ENCODE data around the gene VWC2L. TPM values are rescaled to one million over a fixed set of nuclear protein-coding genes. Genes with fewer than 3 reads are reported as not detected.

The VWC2L gene
- total RNA-seq, 2 donors from 2014 or later, result 0.10 TPM; not detected in 1

GRCh38 chr2:214574084-214574781 lies 163.4 kb downstream of the VWC2L start:
- intact Hi-C loops (cut with DNase I), result no loop called here
- no peak for DNase-seq (ENCODE audit: low spot score)

- DNase-seq (ENCODE audit: low spot score), result no peak
- intact Hi-C loops (cut with DNase I), result no loop called here
Observed at GRCh38 chr2:214575030-214575429, 164.2 kb downstream of the VWC2L start.

GRCh38 chr2:214575465-214575864 lies 164.6 kb downstream of the VWC2L start:
- intact Hi-C loops (cut with DNase I), result no loop called here
- DNase-seq (ENCODE audit: low spot score), result no peak

- intact Hi-C loops (cut with DNase I), result no loop called here
- DNase-seq (ENCODE audit: low spot score), result no peak
Observed at GRCh38 chr2:214577769-214578168, 166.9 kb downstream of the VWC2L start.

- intact Hi-C loops (cut with DNase I), result no loop called here
- DNase-seq (ENCODE audit: low spot score), result no peak
Observed at GRCh38 chr2:214578442-214578841, 167.6 kb downstream of the VWC2L start.

GRCh38 chr2:214579035-214579434 lies 168.2 kb downstream of the VWC2L start:
- DNase-seq (ENCODE audit: low spot score), result no peak
- intact Hi-C loops (cut with DNase I), result no loop called here

DNA sequence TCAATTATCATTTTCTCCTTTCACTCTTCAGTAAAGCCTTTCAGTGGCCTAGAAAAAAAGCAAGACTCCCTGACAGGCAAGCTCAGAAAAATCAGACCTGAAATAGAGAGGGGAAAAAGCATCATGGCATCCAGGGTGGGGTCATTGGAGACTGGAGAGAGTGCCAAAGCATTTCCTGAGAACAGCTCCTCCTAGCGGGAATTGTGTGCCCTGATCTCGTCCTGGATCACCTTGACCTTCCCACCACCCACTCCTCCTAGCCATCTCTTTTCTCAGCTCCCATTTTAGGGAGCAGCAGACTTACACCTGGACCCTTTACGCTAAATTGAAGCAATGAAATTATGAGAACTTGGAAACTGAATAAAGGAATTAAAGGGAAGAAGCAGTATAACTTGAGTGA lies 176.6 kb downstream of the VWC2L start:
- intact Hi-C loops (cut with DNase I), result no loop called here
- no peak for DNase-seq (ENCODE audit: low spot score)

DNA sequence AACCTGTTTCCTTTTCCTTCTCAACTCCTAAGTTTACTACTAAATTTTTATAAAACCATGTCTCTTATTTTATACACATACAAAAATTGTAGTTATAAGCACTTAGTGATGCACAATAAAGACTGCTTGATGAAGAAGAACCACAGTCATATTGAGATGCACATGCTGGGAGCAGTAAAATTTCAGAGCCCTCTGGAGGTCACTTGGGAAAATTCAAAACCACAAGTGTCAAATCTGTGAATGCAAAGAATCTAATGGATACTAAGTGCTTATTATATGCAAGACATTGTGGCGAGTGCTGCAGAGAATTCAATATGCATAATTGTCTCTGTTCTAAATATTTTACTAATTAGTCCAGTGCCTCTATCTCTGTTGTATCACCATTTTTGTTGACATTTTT lies 180.5 kb downstream of the VWC2L start:
- intact Hi-C loops (cut with DNase I), result no loop called here
- DNase-seq (ENCODE audit: low spot score), result no peak

- no peak for DNase-seq (ENCODE audit: low spot score)
- intact Hi-C loops (cut with DNase I), result no loop called here
Observed at GRCh38 chr2:214592011-214592410, 181.2 kb downstream of the VWC2L start.

DNA sequence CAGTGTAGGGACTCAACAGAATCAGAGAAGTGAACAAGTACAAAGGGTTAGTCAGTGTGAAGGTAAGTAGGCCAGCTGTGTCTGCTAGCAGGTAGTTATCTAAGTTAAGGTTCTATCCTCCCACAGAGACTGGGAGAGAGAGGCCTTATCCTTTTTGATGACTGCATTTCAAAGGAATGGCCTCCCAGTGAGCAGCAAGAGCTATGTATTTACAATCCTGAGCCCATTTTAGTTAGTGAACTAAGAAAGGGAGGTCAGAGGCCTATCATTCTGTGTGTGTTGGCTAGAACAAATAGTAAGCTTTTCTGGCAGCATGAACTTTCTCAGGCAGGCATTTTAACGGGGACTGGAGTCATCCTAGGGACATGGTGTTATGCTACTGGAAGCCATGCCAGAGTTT lies 182.9 kb downstream of the VWC2L start:
- intact Hi-C loops (cut with DNase I), result no loop called here
- no peak for DNase-seq (ENCODE audit: low spot score)

- intact Hi-C loops (cut with DNase I), result no loop called here
- no peak for DNase-seq (ENCODE audit: low spot score)
Observed at GRCh38 chr2:214601852-214602633, 191.2 kb downstream of the VWC2L start.

GRCh38 chr2:214604861-214605260 lies 194.0 kb downstream of the VWC2L start:
- no peak for DNase-seq (ENCODE audit: low spot score)
- intact Hi-C loops (cut with DNase I), result no loop called here

DNA sequence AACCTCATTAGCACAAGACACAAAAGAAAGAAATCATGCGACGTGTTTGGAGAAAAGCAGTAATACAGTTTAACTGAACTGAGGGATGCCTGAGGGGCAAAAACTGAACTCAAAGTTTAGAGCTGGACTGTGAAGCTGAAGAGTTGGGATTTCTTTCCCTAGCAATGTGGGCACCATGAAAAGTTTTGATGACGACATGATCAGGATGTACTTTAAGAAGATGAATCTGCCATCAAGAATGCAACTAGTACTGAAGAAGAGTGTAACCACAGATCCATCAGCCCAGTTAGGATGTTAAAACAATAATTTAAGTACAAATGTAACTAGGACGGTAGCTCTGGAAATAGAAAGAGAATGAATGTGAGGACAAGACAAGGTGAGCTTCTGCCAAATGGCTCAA lies 196.2 kb downstream of the VWC2L start:
- intact Hi-C loops (cut with DNase I), result no loop called here
- DNase-seq (ENCODE audit: low spot score), result no peak

DNA sequence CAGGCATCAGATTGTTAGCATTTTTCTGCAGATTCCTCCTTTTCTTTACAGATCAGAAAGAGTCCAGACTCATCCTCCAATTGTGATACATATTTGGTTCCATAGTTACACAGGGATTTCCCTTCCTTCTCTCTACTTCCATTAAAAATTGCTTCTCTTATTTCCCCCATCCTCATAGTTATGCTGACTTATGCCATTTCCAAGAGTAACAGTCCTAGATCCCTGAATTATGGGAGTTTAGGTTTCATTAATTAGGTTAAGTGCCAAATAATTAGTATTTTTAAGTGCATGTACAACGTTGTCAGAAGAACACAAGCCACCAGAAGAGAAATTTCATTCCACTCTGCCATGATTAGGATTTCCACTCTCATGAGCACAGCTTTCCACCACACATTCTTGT lies 200.2 kb downstream of the VWC2L start:
- intact Hi-C loops (cut with DNase I), result no loop called here
- no peak for DNase-seq (ENCODE audit: low spot score)

- intact Hi-C loops (cut with DNase I), result no loop called here
- DNase-seq (ENCODE audit: low spot score), result no peak
Observed at GRCh38 chr2:214624166-214624760, 213.4 kb downstream of the VWC2L start.

DNA sequence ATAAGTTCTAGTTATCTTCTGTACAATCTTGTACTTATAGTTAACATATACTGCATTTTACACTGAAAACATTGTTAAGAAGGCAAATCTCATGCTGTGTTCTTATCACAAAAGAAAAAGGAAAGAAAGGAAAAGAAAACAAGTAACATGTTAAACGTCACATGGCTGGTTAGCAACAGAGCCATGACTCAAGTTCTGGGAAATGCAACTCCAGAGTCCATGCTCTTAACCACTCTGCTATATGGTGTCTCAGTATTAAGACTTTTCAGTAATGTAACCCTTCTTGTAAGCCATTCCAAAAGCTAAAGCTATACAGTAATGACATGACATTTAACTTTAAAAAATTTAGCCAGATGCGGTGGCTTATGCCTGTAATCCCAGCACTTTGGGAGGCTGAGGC lies 217.2 kb downstream of the VWC2L start:
- DNase-seq (ENCODE audit: low spot score), result no peak
- intact Hi-C loops (cut with DNase I), result no loop called here
